HL-60/S4 treated with phorbol 12-myristate 13-acetate at 8.2 ng/mL for 4 days and 3 days (cell line): ENCODE data around the gene GALNT18.
"Not testable (repeated sequence)": the region's sequence is repeated elsewhere in the genome, so short reads cannot be mapped to it uniquely, and the experiment has no call there.

ENCODE experiments used
- in situ Hi-C: fragments of 300-500 bp; cut with MboI; formaldehyde crosslinking; loops from 2 replicates; pipeline ENCODE4 v1.15.0; 2022; ENCODE audit warnings: low sequenced_read_pairs

The GALNT18 gene

GRCh38 chr11:11471201-11471600 lies 150.6 kb downstream of the GALNT18 start:
- in situ Hi-C loops, result no loop called here

- in situ Hi-C loops, result no loop called here
Observed at GRCh38 chr11:11468954-11469353, 152.9 kb downstream of the GALNT18 start.

GRCh38 chr11:11467312-11467711 lies 154.5 kb downstream of the GALNT18 start:
- in situ Hi-C loops, result no loop called here

GRCh38 chr11:11464555-11464954 lies 157.2 kb downstream of the GALNT18 start:
- in situ Hi-C loops, result no loop called here

- in situ Hi-C loops, result no loop called here
Observed at GRCh38 chr11:11463405-11463804, 158.4 kb downstream of the GALNT18 start.

GRCh38 chr11:11461473-11461872 lies 160.3 kb downstream of the GALNT18 start:
- in situ Hi-C loops, result no loop called here

- in situ Hi-C loops, result no loop called here
Observed at GRCh38 chr11:11459578-11459977, 162.2 kb downstream of the GALNT18 start.

GRCh38 chr11:11458485-11458884 lies 163.3 kb downstream of the GALNT18 start:
- in situ Hi-C loops, result no loop called here

GRCh38 chr11:11458001-11458400 lies 163.8 kb downstream of the GALNT18 start:
- in situ Hi-C loops, result no loop called here

GRCh38 chr11:11456866-11457265 lies 164.9 kb downstream of the GALNT18 start:
- in situ Hi-C loops, result no loop called here

GRCh38 chr11:11454671-11455223 lies 167.1 kb downstream of the GALNT18 start:
- in situ Hi-C loops, result no loop called here

- in situ Hi-C loops, result no loop called here
Observed at GRCh38 chr11:11451501-11452005, 170.3 kb downstream of the GALNT18 start.

GRCh38 chr11:11450744-11451362 lies 171.0 kb downstream of the GALNT18 start:
- in situ Hi-C loops, result no loop called here

- in situ Hi-C loops, result no loop called here
Observed at GRCh38 chr11:11449327-11449726, 172.5 kb downstream of the GALNT18 start.

- in situ Hi-C loops, result no loop called here
Observed at GRCh38 chr11:11448626-11449025, 173.2 kb downstream of the GALNT18 start.

- in situ Hi-C loops, result not testable (repeated sequence)
Observed at GRCh38 chr11:11447601-11448000, 174.2 kb downstream of the GALNT18 start.

- in situ Hi-C loops, result no loop called here
Observed at GRCh38 chr11:11446967-11447366, 174.8 kb downstream of the GALNT18 start.

GRCh38 chr11:11446564-11446963 lies 175.2 kb downstream of the GALNT18 start:
- in situ Hi-C loops, result no loop called here

- in situ Hi-C loops, result no loop called here
Observed at GRCh38 chr11:11445441-11446185, 176.2 kb downstream of the GALNT18 start.

GRCh38 chr11:11444804-11445131 lies 177.0 kb downstream of the GALNT18 start:
- in situ Hi-C loops, result no loop called here

- in situ Hi-C loops, result no loop called here
Observed at GRCh38 chr11:11444027-11444803, 177.6 kb downstream of the GALNT18 start.
